H9 (cell line): ENCODE measurements around the gene MRPS14. TPM values are rescaled to one million over a fixed set of nuclear protein-coding genes. Genes with fewer than 3 reads are reported as not detected.

Source experiments
- DNase-seq: peaks from one replicate; pipeline ENCODE4 v3.0.0-alpha.2; 2017
- H2AFZ ChIP-seq: one replicate; pipeline ENCODE4 v1.6.1; 2013; ENCODE audit warnings: mild to moderate bottlenecking, low read length, control low read depth, moderate library complexity
- H2AK5ac ChIP-seq: 2 replicates; pipeline ENCODE4 v1.6.1; 2013; ENCODE audit warnings: low read length, control low read depth, mixed read lengths; ENCODE audit not compliant: insufficient read length
- H2BK120ac ChIP-seq: one replicate; pipeline ENCODE4 v1.6.1; 2013; ENCODE audit warnings: low read depth, mild to moderate bottlenecking, low read length, control low read depth, inconsistent platforms; ENCODE audit not compliant: poor library complexity, severe bottlenecking
- H2BK12ac ChIP-seq: 2 replicates; pipeline ENCODE4 v1.6.1; 2013; ENCODE audit warnings: low read length, control low read depth, mixed read lengths, low read depth; ENCODE audit not compliant: insufficient read length
- H2BK15ac ChIP-seq: 2 replicates; pipeline ENCODE4 v1.6.1; 2013; ENCODE audit warnings: low read depth, low read length, control low read depth
- H2BK20ac ChIP-seq: one replicate; pipeline ENCODE4 v1.6.1; 2013; ENCODE audit warnings: low read depth, mild to moderate bottlenecking, low read length, control low read depth, inconsistent platforms; ENCODE audit not compliant: poor library complexity, severe bottlenecking
- H2BK5ac ChIP-seq: 2 replicates; pipeline ENCODE4 v1.6.1; 2013; ENCODE audit warnings: low read length, control low read depth, mixed read lengths; ENCODE audit not compliant: insufficient read length
- H3K14ac ChIP-seq: 2 replicates; pipeline ENCODE4 v1.6.1; 2013; ENCODE audit warnings: low read length, control low read depth; ENCODE audit not compliant: insufficient read depth
- H3K18ac ChIP-seq: 2 replicates; pipeline ENCODE4 v1.6.1; 2013; ENCODE audit warnings: low read depth, mild to moderate bottlenecking, mixed read lengths, low read length, control low read depth; ENCODE audit not compliant: insufficient read length
- H3K23ac ChIP-seq: 2 replicates; pipeline ENCODE4 v1.6.1; 2013; ENCODE audit warnings: low read length, control low read depth, mixed read lengths, low read depth; ENCODE audit not compliant: insufficient read length
- H3K23me2 ChIP-seq: 2 replicates; pipeline ENCODE4 v1.6.1; 2013; ENCODE audit warnings: low read depth, mild to moderate bottlenecking, mixed read lengths, low read length, control low read depth; ENCODE audit not compliant: insufficient read length, poor library complexity, severe bottlenecking
- H3K27ac ChIP-seq: 2 replicates; pipeline ENCODE4 v1.5.1; 2013; ENCODE audit warnings: low read length, control low read depth, mixed read lengths, low read depth; ENCODE audit not compliant: insufficient read length
- H3K27me3 ChIP-seq: 2 replicates; pipeline ENCODE4 v1.6.1; 2013; ENCODE audit warnings: low read length, control low read depth, inconsistent platforms; ENCODE audit not compliant: insufficient read depth
- H3K4ac ChIP-seq: 2 replicates; pipeline ENCODE4 v1.6.1; 2013; ENCODE audit warnings: low read depth, mild to moderate bottlenecking, control low read depth, inconsistent platforms, low read length, moderate library complexity
- H3K4me1 ChIP-seq: 2 replicates; pipeline ENCODE4 v1.6.1; 2013; ENCODE audit warnings: low read length, control low read depth, inconsistent platforms; ENCODE audit not compliant: insufficient read depth
- H3K4me2 ChIP-seq: 2 replicates; pipeline ENCODE4 v1.6.1; 2013; ENCODE audit warnings: low read length, control low read depth, mixed read lengths; ENCODE audit not compliant: insufficient read length, insufficient read depth
- H3K56ac ChIP-seq: 2 replicates; pipeline ENCODE4 v1.6.1; 2013; ENCODE audit warnings: low read depth, mild to moderate bottlenecking, mixed read lengths, low read length, control low read depth; ENCODE audit not compliant: insufficient read length
- H3K79me1 ChIP-seq: 2 replicates; pipeline ENCODE4 v1.6.1; 2013; ENCODE audit warnings: low read depth, mild to moderate bottlenecking, moderate library complexity, low read length, control low read depth, inconsistent platforms; ENCODE audit not compliant: insufficient read depth, poor library complexity, severe bottlenecking
- H3K79me2 ChIP-seq: 2 replicates; pipeline ENCODE4 v1.6.1; 2013; ENCODE audit warnings: low read length, control low read depth, inconsistent platforms; ENCODE audit not compliant: insufficient read depth
- H3K9ac ChIP-seq: 2 replicates; pipeline ENCODE4 v1.6.1; 2013; ENCODE audit warnings: low read length, control low read depth, mixed read lengths; ENCODE audit not compliant: insufficient read length; ENCODE audit errors: extremely low read depth
- H3K9me3 ChIP-seq: one replicate; pipeline ENCODE4 v1.6.1; 2013; ENCODE audit warnings: low read depth, low read length, inconsistent platforms; ENCODE audit not compliant: control insufficient read depth
- H3T11ph ChIP-seq: one replicate; pipeline ENCODE4 v1.6.1; 2013; ENCODE audit warnings: mild to moderate bottlenecking, low read length, control low read depth, inconsistent platforms
- H4K20me1 ChIP-seq: one replicate; pipeline ENCODE4 v1.6.1; 2013; ENCODE audit not compliant: control insufficient read depth, insufficient read length, insufficient read depth
- H4K5ac ChIP-seq: 2 replicates; pipeline ENCODE4 v1.6.1; 2013; ENCODE audit warnings: low read depth, mild to moderate bottlenecking, mixed read lengths, low read length, control low read depth; ENCODE audit not compliant: insufficient read length
- H4K8ac ChIP-seq: replicated peaks from 2 replicates; pipeline ENCODE4 v1.6.1; 2013; ENCODE audit warnings: low read length, control low read depth, mixed read lengths, low read depth; ENCODE audit not compliant: insufficient read length
- H4K91ac ChIP-seq: 2 replicates; pipeline ENCODE4 v1.6.1; 2013; ENCODE audit warnings: low read depth, mild to moderate bottlenecking, moderate library complexity, mixed read lengths, low read length, control low read depth; ENCODE audit not compliant: insufficient read length
- H3K27ac Mint-ChIP-seq, 3 experiments: 2 replicates in 2 of 3; 3 replicates in 1 of 3; pipeline ENCODE4 v1.8.0; 2020 to 2021; ENCODE audit warnings: mixed read lengths in 3 of 3, mild to moderate bottlenecking in 1 of 3, moderate library complexity in 1 of 3
- H3K27me3 Mint-ChIP-seq: 2 replicates; pipeline ENCODE4 v1.8.0; 2021; ENCODE audit warnings: low read depth, mild to moderate bottlenecking, moderate library complexity, mixed read lengths
- H3K36me3 Mint-ChIP-seq, 3 experiments: 2 replicates in 2 of 3; 3 replicates in 1 of 3; pipeline ENCODE4 v1.8.0; 2020 to 2021; ENCODE audit warnings: low read depth in 3 of 3, mixed read lengths in 3 of 3; ENCODE audit not compliant: insufficient read depth in 1 of 3
- H3K4me1 Mint-ChIP-seq, 2 experiments: 2 replicates each; pipeline ENCODE4 v1.8.0; 2020; ENCODE audit warnings: mixed read lengths in 2 of 2
- H3K4me3 Mint-ChIP-seq, 2 experiments: 2 replicates in 1 of 2; 3 replicates in 1 of 2; pipeline ENCODE4 v1.8.0; 2020 to 2021; ENCODE audit warnings: mild to moderate bottlenecking in 2 of 2, mixed read lengths in 2 of 2, moderate library complexity in 1 of 2
- H3K9me3 Mint-ChIP-seq, 2 experiments: 2 replicates in 1 of 2; 3 replicates in 1 of 2; pipeline ENCODE4 v1.8.0; 2020; ENCODE audit warnings: mild to moderate bottlenecking in 2 of 2, mixed read lengths in 2 of 2, moderate library complexity in 1 of 2
- CTCF ChIP-seq: fragments of 200-600 bp; sonication (generic); conservative IDR thresholded peaks from 3 replicates; pipeline ENCODE4 v1.8.0; 2021; ENCODE audit warnings: antibody characterized with exemption, mild to moderate bottlenecking
- WGBS: extraction: QIAGEN DNeasy Blood & Tissue Kit; methylation state at CpG from one replicate; pipeline ENCODE4 v1.1.7; 2013; ENCODE audit warnings: missing lambda C conversion rate, low lambda C conversion rate, mixed read lengths; ENCODE audit not compliant: insufficient read length; ENCODE audit errors: extremely low coverage; 5-methylcytosine and 5-hydroxymethylcytosine counted together
- total RNA-seq: library from RNA; stranded (reverse); gene quantifications from 2 replicates; pipeline ENCODE4 v1.2.1, GENCODE V29; 2021

The MRPS14 gene
- total RNA-seq, 1 experiment from 2014 or later: 30.6 TPM

DNA sequence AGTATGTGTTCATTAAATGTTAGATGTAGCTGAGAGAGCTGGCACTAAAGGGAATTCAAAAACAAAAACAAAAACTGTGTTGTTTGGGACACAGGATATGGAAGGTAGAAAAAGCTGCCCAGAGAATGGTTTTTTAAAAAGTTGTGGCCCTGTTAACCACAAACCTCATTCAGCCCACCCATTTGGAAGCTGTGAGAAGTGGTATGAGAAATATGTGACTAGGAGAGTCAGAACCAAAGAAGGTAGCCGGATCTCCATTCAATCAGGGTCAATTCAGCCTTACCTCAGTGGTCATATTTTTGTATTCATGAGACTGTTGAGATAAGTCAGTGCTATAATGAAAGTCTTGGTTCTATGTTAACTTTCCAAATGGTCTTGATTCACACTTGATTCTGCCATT is 53.2 kb downstream of the MRPS14 start:
- no CpG with 5 or more reads among the region's 1 CpG for WGBS
- Histone ChIP-seq H3K14ac (no peak overlapping the region), H3K18ac (no peak overlapping the region), H4K8ac (no peak overlapping the region), H2BK5ac (no peak overlapping the region), H4K20me1 (no peaks in the 10 kb centered on the region), H3K9ac (no peak overlapping the region), H4K91ac (no peak overlapping the region), H3K27me3 (no peaks in the 10 kb centered on the region), H2BK20ac (no peak overlapping the region), H3K56ac (no peak overlapping the region), H3K9me3 (no peaks in the 10 kb centered on the region), H3K79me2 (no peaks in the 10 kb centered on the region), H3K79me1 (peaks cover 3% of the 10 kb centered on the region), H2AK5ac (no peak overlapping the region), H3K27ac (no peak overlapping the region), H4K5ac (no peak overlapping the region), H3K23me2 (no peaks in the 10 kb centered on the region), H3T11ph (no peak overlapping the region), H2AFZ (no peak overlapping the region), H2BK15ac (no peak overlapping the region), H3K4me1 (peaks cover 3% of the 10 kb centered on the region; the same call in 1 of the 2 replicates), H3K4me2 (no peak overlapping the region), H2BK12ac (no peak overlapping the region), H3K4ac (no peak overlapping the region), H3K23ac (no peak overlapping the region), H2BK120ac (no peak overlapping the region)
- no peaks in the 10 kb centered on the region for H3K27me3 Mint-ChIP-seq
- peaks cover 22 to 57% (median 51%) of the 10 kb centered on the region in 3 experiments; a peak in 6 of 7 replicates for H3K36me3 Mint-ChIP-seq
- no peaks in the 10 kb centered on the region for H3K9me3 Mint-ChIP-seq
- peak overlapping the region in 2 of 3 experiments; percentile 51 to 75; a peak in 2 of 7 replicates for H3K27ac Mint-ChIP-seq
- peaks cover 2 to 3% of the 10 kb centered on the region in 2 experiments; a peak in 2 of 4 replicates for H3K4me1 Mint-ChIP-seq
- no peak for TF ChIP-seq CTCF
- H3K4me3 Mint-ChIP-seq: no peak overlapping the region
- DNase-seq: no peak
